Right ventricle myocardium inferior (tissue), 1 donor: Measurements from ENCODE around the gene CASS4. TPM values are rescaled to one million over a fixed set of nuclear protein-coding genes. Genes with fewer than 3 reads are reported as not detected.

Experiments used
- ATAC-seq: fragments of 200-7000 bp; cut with Tn5 transposase; one replicate; pipeline ENCODE4 v1.9.1; 2020; ENCODE audit warnings: mild to moderate bottlenecking, moderate library complexity
- DNase-seq: peaks from one replicate; pipeline ENCODE4 v3.0.0; 2021; ENCODE audit errors: missing footprints
- intact Hi-C: fragments of 100-400 bp; cut with DNase I; formaldehyde crosslinking; loops from one replicate; pipeline ENCODE4 v1.11.0; 2022
- total RNA-seq: library from RNA; stranded (reverse); fragmentation: NEBNext Ultra II Directional; extraction: Animal tissue kit (Norgen Biotek cat#: 25700); gene quantifications from one replicate; pipeline ENCODE4 v1.2.1, GENCODE V29; 2021
- donor health status: DM: no; HTN: yes; CAD: no; lungs with severe emphysema.

CASS4 gene
- total RNA-seq, 1 donor from 2014 or later, result 0.41 TPM

DNA sequence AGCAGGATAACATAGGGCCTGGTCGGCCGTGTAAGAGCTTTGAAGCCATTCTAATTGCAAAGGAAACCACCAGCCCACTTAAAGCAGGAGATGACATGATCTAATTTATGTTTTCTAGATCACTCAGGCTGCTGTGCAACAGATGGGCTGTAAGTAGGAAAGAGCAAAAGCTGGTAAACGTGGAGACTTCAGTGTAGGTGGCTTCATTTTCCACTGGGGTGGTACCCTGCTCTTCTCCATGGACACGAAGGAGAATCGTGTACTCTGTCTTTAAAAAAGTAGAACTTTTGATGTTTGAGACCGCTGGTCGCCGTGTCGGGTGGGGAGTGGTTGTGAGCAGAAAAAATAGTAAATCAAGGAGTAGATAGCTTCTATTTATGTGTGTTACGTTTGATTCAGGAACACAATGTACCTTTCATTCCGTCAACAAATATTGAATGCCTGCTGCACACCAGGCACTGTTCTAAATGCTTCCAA is 6.4 kb downstream of the CASS4 start:
- DNase-seq, result no peak
- intact Hi-C loops, result loop anchor here (1.0 kb wide), 1 partner anchor 10 kb away; no protein-coding TSS in a partner anchor
- ATAC-seq, result no peak

DNA sequence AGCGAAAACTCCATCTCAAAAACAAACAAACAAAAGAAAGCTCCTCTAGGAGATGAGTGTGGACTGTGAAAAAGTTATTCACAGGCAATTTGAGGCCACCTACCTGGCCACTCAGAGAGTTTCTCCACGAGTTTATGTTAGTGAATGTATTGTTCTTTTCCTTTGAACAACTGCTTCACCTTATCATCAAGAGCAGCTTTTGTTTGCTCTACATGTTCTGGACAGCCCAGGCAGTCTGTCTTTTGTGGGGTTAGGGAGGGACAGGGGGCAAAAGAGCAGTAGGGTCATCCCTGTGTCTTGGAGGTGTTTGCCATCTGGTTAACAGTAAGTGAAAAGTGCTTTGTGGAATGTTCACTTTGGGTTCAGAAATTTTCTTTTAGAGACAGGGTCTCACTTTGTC is 8.0 kb downstream of the CASS4 start:
- no peak for ATAC-seq
- DNase-seq, result no peak
- intact Hi-C loops, result no loop called here

DNA sequence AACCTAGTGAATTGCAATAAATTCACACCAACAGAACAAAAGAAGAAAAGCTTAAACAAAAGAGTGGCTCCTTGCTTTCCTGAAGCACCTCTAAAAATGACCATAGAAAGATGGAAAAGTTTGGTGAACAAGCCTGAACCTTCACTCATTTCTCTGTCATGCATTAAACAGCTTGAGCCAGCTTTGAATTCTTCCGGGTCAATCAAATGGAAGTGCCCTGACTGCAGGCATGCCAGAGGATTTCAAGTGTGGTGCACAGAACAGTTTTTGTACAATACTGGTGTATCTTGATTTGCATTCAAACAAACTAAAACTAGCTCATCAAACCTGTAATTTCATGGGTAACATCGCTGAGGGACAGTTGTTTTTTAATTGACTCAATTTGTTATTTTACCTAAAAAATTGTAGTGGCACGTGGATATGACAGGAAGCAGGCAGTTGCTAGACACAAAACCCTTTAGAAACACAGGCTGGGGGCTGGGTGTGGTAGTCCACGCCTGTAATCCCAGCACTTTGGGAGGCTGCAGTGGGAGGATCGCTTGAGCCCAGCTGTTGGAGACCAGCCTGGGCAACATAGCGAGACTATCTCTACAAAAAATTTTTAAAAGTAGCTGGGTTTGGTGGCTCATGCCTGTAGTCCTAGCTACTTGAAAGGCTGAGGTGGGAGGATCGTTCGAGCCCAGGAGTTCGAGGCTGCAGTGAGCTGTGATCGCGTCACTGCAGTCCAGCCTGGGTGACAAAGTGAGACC is 9.1 kb downstream of the CASS4 start:
- intact Hi-C loops, result no loop called here
- ATAC-seq, result no peak

DNA sequence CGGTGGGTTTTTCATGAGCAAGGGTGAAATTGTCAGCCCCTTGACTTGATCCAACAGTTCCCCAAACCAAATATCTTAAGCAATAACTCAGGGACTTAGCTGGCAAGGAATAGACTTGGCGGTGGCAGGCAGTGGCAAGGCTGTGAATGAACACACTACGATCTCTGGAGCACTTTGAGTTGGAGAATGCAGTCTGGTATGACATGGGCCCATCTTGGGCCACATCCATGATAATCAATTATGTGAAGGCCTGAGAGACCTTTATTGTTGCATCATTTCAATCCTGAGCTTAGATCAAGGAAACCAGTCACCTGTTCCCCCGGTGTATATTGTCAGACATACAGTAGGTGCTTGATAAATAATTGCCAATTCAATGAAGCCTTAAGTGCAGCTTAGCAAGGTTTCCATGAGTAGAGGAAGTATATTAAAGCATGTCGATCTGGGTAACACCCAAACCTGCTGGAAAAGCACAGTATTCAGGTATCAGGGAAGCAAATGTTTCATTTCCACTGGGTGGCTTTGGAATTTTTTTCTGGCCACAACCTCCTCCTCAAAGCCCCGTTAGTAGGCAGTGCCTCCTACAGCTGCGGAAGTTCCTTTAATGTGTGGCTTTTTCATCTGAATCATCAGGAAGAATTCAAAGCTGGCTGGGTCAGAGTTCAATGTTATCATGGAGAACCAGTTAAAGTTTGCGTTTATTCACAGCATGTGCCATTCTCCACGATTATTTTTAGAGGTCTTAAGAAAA is 10.2 kb downstream of the CASS4 start:
- ATAC-seq, result no peak
- intact Hi-C loops, result no loop called here
- no peak for DNase-seq

More for the DNA sequence above, 9.1 kb downstream of the CASS4 start:
- no peak for DNase-seq

DNA sequence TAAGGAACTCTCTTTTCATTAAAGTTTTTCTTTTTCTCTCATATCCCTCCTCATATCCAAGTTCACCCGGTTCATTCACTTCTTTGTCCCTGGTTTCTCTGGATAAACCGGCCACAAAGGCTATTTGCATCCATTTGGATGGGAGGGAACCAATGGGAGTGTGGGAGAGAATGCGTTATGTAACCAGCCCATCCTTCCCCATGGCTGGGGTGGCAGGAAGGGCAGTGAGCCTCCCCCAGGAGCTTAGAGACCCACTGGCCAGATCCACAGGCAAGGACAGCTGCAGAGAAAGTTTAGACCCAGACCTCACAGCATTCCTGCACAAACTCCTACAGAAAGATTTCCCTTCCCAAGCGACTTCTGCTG is 10.7 kb downstream of the CASS4 start:
- intact Hi-C loops, result no loop called here
- no peak for ATAC-seq

DNA sequence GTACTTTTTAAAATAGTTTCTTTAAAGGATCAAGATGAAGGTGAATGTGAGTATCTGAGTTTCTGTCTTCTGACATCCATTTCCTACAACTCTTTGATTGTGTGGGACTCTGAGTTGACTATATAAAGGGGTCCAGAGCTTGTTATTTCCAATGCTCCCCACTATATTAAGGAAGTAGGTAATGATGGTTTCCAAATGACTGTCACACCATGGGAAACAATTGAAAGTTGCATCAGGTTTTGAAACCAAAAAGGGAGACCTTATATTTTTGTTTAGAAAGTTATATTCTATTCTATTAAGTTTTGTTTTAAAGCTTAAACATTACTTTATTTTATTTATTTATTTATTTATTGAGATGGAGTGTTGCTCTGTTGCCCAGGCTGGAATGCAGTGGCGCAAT is 11.2 kb downstream of the CASS4 start:
- no peak for DNase-seq
- intact Hi-C loops, result no loop called here
- ATAC-seq, result no peak

More for the DNA sequence above, 10.7 kb downstream of the CASS4 start:
- no peak for DNase-seq

DNA sequence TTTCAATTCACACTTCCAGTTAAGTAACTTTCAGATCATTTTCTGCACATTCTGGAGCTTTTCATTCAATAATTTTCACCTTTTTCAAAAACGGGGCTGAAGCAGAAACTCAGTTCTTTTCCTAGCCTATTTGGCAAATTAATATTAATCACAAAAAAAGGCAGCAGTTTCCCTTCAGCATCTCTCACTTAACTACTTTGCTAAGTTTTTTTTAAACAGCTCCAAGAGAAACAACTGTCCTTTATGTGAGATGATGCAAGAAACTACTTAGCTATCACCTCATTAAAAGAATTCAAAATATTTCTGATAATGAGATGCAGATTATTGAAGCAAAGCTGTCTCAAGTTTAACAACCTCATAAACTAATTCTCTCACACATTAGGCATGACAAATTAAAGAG is 11.8 kb downstream of the CASS4 start:
- DNase-seq, result no peak
- intact Hi-C loops, result no loop called here
- ATAC-seq, result no peak

DNA sequence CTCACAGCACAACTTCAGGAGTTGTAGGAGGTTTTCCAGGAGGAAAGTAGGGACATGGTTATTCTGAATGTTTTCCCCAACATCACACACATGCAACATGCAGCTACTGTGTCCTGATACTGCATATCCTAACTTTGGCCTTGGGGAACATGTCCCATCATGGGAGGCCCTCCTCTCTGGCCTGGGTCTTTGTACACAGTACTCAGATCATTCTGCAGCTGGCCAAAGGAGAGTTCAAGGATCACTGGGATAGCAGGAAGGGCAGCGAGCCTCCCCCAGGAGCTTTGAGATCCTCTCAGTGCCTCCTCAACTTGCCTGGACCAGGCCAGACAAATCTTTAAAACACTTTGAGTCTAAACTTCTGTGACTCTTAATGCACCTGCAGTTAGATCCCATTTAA is 12.9 kb downstream of the CASS4 start:
- no peak for ATAC-seq
- intact Hi-C loops, result no loop called here
- no peak for DNase-seq

DNA sequence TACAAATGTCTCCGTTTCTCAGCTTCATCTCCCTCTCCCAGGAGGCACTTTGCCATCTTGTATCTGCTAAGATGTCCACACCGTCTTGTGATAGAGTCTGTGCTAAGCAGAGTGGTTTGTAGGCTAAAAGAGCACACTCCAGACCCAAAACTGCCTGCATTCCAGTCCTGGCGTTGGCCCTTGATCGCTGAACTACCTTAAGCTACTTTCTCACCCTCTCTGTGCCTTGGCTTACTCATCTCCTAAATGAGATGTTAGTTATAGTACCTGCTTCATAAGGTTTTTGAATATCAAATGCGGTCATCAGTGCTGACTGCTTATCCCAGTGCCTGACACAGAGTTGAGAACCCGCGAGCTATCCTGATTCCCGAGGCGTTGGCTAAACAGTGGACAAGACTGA is 14.0 kb downstream of the CASS4 start:
- intact Hi-C loops, result no loop called here
- no peak for ATAC-seq
- no peak for DNase-seq

DNA sequence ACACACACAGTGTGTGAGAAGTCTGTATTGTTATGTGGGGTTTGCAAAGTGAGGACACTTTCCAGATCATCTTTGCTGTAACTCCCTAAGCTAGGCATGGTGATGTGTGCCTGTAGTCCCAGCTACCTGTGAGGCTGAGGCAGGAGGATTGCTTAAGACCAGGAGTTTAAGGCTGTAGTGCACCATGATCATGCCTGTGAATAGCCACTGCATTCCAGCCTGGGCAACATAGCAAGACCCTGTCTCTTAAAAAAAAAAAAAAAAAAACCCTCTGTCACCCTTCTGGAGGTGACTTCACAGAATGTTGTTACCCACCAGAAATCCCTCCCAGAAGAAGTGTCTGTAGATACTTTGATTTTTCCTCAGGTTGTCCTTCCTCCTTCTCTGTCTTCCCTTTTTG is 14.9 kb downstream of the CASS4 start:
- intact Hi-C loops, result no loop called here
- ATAC-seq, result no peak
- no peak for DNase-seq

DNA sequence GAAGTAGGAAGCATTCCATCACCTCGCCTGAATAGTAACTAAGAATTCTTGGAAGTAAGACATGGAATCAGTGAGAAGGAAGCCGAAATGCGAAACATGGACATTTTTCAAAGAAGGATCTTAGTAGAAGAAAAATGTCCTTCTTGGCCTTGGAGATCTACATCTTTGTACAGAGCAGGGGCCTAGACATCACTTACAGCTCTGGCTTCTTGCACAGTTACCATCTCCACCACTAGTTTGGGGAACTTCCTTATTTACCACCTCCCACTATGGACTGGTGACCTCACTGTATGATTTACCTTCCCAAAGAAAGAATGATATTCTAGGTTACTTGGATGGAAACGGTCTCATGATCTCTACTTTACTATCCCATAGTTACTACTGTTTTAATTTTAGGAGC is 15.7 kb downstream of the CASS4 start:
- no peak for DNase-seq
- intact Hi-C loops, result no loop called here
- no peak for ATAC-seq

DNA sequence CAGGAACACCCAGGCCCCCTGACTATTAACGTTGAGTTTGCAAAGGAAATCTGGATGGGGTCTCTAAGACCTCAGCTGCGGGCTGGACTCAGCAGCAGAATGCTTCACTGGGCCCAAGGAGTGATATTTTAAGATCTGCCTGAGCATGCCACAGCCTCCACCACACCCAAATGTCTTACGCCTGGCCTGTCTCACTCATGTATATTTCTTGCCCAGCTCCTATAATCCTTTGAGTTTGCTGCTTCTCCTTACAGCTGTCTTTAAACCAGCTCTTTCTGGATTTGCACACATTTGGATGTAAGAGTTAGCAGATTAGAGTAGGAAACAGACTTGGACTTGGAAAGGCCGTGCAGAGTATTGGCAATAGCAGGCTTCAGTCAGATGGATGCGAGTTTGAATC is 16.4 kb downstream of the CASS4 start:
- DNase-seq (no peak), ATAC-seq (no peak)

DNA sequence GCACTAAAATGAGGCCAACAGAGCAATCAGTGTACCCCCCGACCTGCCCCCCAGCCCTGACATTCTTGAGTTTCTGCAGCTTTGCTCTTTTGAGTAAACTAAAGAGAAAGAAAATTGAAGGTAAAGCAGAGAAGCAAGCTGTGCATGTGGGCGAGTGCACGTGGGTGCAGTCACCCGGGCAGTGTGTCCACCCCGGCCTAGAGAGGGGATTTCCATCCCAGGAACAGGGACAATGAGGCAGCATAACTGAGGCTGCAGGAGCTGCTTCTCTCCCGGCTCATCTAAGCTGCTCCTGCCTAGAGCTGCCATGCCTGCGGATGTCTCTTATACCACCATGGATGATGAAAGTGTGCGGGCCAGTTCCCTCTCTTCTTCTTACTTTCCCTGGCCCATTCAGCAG is 16.8 kb downstream of the CASS4 start:
- intact Hi-C loops, result no loop called here
- DNase-seq, result no peak

More for the DNA sequence above, 16.4 kb downstream of the CASS4 start:
- intact Hi-C loops, result no loop called here

DNA sequence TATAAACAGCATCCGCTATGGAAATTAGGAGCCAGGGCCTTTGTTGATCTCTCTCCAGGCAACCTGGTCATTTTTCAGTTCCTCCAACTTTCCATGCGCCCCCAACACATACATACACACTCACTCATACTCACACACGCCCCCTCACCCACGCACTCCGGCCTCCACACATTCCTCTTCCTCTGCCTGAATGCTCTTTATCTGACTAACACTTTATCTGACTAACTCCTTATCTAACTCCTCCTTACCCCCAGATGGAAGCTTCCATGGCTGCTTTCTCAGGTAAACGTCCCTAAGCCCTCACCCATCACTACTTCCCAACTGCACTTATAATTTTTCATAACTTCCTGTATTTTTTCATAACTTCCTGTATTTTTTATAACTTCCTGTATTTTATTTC is 17.4 kb downstream of the CASS4 start:
- no peak for DNase-seq
- intact Hi-C loops, result no loop called here

More for the DNA sequence above, 16.8 kb downstream of the CASS4 start:
- no peak for ATAC-seq

DNA sequence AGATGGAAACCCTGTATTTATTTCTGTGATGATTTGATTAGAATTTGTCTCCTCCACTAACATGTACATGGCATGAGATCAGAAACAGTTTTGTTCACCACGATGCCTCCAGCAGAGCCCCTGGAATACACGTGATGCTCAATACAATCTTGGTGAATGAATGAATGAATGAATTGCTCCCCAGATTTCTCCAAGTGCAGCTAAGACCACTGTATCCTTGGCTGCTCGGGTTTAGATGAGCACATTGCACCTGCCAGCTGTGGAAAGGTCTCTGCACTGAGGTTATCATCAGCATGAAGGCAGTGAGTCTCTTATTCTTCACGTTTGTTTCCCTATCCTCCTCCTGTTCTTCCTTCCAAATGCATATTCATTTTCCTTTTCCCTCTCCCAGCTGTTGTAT is 17.9 kb downstream of the CASS4 start:
- intact Hi-C loops, result no loop called here
- DNase-seq, result no peak
- no peak for ATAC-seq

More for the DNA sequence above, 17.4 kb downstream of the CASS4 start:
- no peak for ATAC-seq

DNA sequence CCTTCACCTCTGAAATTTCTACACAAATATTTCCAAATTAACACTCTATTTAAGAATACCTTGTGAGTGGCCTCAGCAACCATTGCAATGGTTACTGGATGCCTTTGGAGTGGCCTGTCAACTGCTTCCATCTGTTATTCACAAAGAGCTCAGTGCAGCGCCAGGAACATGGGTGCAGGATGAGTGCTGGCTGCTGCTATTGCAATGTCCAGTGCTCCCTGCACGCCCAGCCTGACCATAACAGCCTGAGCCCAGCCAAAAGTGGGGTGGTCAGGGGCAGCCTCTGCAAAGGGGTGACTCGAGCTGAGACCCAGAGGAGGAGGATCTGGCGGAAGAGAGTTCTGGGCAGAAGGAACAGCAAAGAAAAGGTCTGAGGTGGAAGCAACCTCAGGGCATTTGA is 18.4 kb downstream of the CASS4 start:
- intact Hi-C loops, result no loop called here
- ATAC-seq (peak; percentile 31), DNase-seq (no peak)

DNA sequence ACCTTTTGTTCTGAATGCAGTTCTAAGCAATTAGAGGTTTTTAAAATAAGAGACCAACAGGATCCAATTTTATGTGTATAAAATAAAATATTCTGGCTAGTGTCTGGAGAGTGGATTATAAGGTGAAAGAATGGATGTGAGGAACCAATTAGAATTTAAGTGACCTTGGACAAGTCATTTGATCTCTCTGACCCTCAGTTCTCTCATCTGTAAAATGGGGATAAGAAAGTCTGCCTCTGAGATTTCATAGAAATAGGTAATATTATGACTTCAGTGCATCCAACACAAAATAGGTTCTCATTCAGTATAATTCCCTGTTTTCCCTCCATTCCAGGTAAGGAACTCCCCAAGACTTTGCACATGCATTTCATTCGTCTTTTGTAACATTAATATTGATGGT is 18.9 kb downstream of the CASS4 start:
- DNase-seq (no peak), ATAC-seq (no peak)
- intact Hi-C loops, result no loop called here

DNA sequence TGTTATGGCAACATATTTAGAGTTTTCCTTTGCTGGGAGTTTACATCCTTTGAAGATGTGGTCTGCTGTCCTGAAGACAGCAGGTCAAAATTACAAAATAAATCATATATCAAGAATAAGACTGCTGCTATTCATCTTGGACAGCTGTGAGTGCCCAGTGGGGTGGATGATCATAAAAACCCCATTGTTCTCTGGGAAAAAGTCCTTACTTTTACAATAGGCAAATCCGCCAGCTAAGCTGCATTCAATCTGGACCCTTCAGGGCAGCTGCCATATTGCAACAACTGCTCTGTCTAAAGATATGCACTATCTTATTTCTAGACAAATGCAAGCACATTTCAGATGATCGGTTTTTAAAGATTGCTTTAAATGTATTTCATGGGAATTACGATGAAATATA is 19.4 kb downstream of the CASS4 start:
- DNase-seq (no peak), ATAC-seq (no peak)
- intact Hi-C loops, result no loop called here

DNA sequence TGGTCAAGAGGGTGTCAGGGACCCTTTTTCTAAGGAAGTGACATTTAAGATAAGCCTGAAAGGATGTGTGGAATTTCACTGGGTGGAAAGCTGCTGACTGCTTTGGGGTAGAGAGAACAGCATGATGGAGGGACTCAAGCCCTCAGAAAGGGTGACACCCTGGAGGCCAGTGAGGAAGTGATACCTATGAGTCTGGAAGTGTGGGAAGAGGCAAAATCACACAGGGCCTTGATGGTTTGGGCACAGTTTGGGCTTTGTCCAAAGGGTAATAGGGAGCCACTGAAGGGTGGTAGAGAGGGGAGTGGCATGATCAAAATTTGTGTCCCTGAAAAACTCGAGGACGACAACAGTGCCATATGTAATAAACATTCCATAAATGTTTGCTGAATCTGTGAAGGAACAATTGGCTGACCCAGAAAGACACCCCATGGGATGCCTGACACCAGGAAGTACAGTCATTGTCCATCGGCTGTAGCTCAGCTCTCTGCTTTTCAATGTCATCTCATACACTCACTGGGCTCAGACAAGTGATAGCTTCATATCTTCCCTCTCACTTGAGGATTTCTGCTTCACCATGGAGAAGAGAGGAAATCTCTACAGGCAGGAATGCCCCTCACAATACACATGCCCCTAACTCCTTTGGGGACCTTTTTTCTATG is 21.3 kb downstream of the CASS4 start:
- ATAC-seq, result no peak
- intact Hi-C loops, result no loop called here
- DNase-seq, result no peak

DNA sequence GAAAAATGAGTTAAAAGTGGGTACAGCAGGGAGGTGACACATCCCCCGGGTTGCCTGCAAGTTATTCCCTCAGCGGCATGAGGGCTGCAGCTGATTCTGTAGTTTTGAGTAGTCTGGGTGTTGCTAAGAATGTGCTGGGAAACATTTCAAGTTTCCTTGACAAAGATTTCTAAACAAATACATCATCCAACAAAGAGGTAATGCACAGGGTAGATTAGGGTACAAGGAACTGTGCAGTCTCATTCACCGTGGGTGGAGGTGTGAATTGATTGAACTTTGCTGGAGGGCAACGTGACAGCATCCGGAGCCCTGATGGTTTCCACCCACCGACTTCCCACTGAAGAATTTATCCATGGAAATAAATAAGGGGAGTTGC is 21.8 kb downstream of the CASS4 start:
- ATAC-seq, result no peak
- intact Hi-C loops, result no loop called here
- no peak for DNase-seq
